Amygdala (tissue), 56 donors: ENCODE results near the gene SGMS1.
"Not testable (repeated sequence)": the region's sequence is repeated elsewhere in the genome, so short reads cannot be mapped to it uniquely, and the experiment has no call there.

Source experiments
- DNase-seq, 56 donors: peaks; one replicate each; lab custom pipeline; 2025; lab: John Stamatoyannopoulos, UW

SGMS1 gene

GRCh38 chr10:50390302-50390701, 233.5 kb downstream of the SGMS1 start:
- no peak for DNase-seq

- no peak for DNase-seq
Observed at GRCh38 chr10:50388181-50388580, 235.6 kb downstream of the SGMS1 start.

- no peak for DNase-seq
Observed at GRCh38 chr10:50387732-50388073, 236.1 kb downstream of the SGMS1 start.

- DNase-seq, result no peak
Observed at GRCh38 chr10:50387007-50387731, 236.6 kb downstream of the SGMS1 start.

GRCh38 chr10:50385624-50386023, 238.1 kb downstream of the SGMS1 start:
- DNase-seq, result peak in 17 of 56 donors; percentile 6 to 52 (median 22)

- DNase-seq, result no peak
Observed at GRCh38 chr10:50384898-50385297, 238.9 kb downstream of the SGMS1 start.

- DNase-seq, result no peak
Observed at GRCh38 chr10:50384238-50384637, 239.5 kb downstream of the SGMS1 start.

GRCh38 chr10:50382576-50383023, 241.2 kb downstream of the SGMS1 start:
- DNase-seq, result no peak

- DNase-seq, result no peak
Observed at GRCh38 chr10:50381642-50382041, 242.1 kb downstream of the SGMS1 start.

- peak in 1 of 56 donors; percentile 20 for DNase-seq
Observed at GRCh38 chr10:50379616-50380015, 244.1 kb downstream of the SGMS1 start.

GRCh38 chr10:50375745-50376144, 248.0 kb downstream of the SGMS1 start:
- no peak for DNase-seq

GRCh38 chr10:50375051-50375452, 248.7 kb downstream of the SGMS1 start:
- DNase-seq, result no peak

GRCh38 chr10:50373821-50374501, 249.8 kb downstream of the SGMS1 start:
- no peak for DNase-seq

GRCh38 chr10:50369931-50370330, 253.8 kb downstream of the SGMS1 start:
- DNase-seq, result no peak

- DNase-seq, result no peak
Observed at GRCh38 chr10:50367732-50368131, 256.0 kb downstream of the SGMS1 start.

- DNase-seq, result not testable (repeated sequence)
Observed at GRCh38 chr10:50366421-50366820, 257.3 kb downstream of the SGMS1 start.

GRCh38 chr10:50364730-50365129, 259.0 kb downstream of the SGMS1 start:
- DNase-seq, result not testable (repeated sequence)

GRCh38 chr10:50362547-50363125, 261.1 kb downstream of the SGMS1 start:
- no peak for DNase-seq

GRCh38 chr10:50361946-50362345, 261.8 kb downstream of the SGMS1 start:
- DNase-seq, result no peak

- no peak for DNase-seq
Observed at GRCh38 chr10:50360077-50360850, 263.5 kb downstream of the SGMS1 start.
